ENCODE measurements around the gene TUSC2.
A peak's percentile ranks its signal among the peaks of the same experiment; 100 is the strongest.

Gene TUSC2

DNA sequence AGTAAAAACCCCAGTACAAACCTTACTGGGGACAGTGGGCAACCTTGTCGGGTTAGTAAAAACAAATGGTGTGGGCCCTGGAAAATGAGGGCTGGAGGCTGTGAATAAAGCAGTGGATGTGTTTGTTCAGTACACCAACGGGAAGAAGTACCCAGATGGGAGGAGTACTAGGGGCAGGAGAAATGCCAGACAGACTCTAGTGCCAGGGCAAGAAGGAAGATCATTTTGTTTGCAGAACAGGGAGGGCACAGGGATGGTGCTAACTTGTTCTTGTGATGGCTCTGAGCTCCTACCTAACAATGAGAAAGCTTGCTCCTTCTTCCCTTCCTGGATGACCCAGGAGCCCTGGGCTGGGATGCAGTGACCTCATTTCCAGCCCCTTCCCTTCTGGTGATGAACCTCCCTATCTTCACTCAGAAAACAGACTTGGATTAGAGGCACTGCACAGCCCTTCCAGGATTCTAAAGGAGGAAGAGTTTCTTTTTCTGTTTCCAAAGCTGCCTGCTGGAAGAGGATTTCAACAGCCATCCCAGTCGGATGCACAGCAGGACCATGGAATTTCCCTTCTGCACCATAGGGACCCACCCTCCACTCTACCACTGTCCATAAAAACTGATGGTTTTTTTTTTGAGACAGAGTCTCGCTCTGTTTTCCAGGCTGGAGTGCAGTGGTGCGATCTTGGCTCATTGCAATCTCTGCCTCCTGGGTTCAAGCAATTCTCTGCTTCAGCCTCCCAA is 6.5 kb upstream of the TUSC2 start:
- no peak for DNase-seq

DNA sequence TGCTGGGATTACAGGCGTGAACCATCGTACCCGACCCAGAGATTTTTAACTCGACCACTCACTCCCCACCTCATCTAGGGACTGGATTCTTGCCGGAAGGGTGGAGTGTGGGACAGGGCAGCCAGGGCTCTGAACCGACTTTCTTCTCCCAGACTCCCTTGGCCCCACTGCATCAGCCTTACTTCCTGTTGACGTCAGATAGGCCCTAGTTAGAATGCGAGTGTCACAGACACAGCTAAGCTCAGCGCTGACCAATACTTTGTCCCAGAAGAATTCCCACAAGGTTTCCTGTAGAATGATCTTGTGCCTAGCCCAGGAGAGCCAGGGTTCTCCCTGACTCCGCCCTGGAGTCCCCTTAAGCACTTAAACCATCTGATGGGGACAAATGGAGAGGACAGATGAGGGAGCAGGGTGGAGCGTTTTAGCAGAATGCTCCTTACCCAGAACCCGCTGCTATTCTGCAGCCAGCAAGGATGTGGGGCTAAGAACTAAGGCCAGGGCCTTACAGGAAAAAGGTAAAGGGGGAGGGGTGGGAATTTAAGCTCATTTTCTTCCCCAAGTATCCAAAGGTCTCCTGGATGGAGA is 5.8 kb upstream of the TUSC2 start:
- DNase-seq, result no peak

DNA sequence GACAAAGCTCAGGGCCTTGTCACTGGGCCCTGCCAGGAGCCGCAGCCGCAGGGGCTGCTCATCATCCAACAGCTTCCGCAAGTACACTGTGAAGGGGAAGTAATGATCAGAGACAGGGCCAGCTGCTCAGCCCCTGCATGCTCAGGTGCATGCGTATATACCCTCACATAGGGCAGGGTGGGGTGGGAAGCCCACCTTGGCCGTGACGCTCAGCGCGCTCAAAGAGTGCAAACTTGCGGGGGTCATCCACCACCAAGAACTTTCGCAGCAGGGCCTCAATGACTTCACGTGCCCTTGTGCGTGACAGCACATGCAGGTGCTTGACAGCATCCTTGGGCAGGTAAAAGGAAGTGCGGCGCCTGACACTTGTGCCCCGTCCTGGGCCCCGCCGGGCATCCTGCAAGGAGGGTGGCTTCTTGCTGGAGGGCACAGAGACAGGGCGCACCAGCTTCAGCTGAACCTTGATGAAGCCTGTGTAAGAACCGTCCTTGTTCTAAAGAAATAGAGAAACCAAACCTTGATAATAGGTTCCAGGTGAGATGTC is 3.4 kb upstream of the TUSC2 start:
- DNase-seq, result no peak

DNA sequence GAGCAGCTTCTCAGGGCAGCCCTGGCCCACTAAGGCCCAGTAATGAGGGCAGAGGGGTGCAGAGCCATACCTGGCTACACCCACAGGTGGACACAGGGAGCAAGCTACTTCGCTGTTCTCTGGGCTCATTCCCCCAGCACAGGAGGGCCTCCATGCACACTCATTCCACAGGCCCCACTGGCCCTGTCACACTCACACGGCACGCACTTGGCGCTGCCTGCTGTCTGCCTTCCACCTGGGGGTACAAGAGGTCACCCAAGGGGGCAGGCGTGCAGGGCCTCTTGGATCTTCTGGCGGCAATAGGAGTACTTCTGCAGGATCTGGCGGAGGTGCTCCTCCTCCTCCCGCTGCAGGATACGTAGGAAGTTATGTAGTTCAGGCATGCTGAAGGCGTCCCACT is 2.3 kb upstream of the TUSC2 start:
- DNase-seq, result no peak

DNA sequence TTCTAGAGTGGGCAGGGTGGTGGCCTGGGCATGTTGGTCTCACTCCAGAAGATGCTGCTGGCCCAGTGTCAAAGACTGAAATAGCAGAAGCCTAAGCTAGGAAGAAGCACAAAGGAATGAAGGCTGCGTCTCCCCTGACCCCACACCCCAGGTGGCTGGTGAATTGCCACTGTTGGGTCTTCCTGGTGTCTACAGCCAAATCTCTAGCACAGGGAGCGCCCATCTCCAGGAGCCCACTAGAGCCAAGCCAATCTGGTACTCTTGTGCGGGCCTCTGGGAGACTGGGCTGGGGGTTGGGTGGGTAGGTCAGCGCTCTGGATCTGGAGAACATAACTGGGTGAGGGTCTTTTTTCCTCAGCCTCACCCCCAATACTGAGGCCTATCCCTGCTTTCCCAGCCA is 894 bp downstream of the TUSC2 start:
- no peak for DNase-seq

DNA sequence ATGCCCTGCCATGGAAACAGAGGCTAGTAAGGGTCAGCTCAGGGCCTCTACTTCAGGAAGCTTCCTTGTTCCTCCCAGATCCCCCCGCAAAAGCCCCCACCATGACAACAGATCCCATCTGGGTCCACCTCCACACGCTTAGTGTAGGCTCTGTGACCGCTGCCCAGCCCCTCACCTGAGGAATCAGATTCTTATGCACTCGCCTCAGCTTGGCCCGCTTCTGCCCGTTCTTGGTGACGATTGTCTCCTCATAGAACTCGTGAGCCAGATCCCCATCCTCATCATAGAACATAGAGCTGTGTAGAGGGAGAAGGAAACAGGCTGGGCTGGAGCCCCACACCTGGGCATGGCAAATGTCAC is 1.9 kb downstream of the TUSC2 start:
- DNase-seq, result no peak

DNA sequence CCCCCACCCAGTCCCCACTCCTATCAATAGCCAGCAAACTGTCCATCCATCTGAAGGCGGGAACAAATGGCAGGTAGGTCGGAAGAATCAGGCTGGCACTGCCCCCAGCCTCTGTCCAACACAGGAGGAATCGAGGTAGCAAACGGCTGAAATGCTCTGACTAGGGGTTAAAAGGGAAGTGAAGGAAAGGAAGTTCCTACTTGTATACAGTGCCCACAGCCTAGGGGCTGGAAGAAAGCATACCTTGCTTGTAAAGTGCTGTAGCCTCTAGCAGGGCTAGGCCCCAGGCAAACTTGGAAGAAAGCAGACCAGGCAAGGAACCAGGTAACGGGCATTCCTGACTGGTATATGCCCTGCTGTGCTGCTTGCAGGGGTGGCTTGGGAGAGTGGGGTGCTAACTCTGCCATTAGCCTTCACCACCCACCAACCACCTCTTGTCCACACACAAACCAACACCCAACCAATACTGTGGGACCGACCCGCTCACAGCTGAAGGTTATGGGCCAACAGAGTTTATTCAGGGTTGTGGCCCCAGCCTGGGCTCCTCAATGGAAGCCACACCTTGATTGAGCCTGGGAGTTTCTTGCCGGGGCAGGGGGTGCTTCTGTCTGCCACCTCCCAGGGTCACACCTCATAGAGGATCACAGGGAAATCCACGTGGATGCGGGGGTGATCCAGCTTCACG is 2.4 kb downstream of the TUSC2 start:
- no peak for DNase-seq

DNA sequence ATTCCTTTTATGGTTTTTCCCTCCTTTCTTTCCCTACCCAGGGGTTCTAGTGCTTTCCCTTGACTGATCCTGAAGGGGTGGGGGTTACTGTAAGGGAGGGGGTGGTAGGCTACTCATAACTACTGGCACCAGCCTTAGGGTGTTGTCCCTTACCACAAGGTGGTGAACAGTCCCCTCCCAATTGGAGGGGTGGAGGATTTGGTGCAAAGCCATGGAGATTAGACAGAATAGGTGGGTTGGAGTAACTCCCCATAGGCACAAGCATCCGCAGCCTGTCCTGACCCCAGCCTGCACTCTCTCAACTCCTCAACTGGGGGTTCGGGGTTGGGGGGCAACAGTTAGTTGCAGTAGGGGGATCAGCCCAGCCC is 2.9 kb downstream of the TUSC2 start:
- DNase-seq, result no peak

DNA sequence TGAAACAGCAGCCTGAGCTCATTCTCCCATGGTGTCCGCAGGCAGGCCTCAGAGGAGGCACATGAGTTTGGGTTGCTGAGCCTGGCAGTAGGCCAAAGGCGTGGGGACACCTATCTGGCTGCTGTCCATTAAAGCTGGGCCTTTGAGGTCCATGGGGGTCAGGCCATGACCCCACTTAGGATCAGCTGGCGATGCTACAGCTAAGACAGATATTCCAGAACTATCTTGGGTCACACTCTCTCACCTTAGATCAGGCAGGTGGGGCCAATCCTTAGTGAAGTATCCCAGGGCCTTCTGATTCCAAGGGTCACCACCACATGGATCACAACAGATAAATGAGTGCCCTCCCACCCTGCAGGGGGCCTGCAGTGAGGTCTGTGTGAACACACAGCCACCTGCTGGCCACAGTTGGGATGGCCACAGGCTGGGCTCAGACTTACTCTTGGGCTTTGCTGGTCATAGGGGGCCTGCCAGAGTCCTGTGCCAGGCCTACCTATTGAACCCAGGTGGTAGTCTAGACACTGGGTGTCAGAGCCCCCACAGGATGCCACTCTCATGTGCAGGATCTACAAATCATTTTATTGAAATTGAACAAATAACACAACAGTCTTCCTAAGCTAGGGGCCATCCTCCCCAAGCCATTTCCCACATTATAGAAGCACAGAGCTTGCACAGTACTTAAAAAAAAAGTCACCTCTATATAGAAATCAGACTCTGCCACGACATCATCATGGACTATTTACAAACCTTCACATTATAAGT is 3.5 kb downstream of the TUSC2 start:
- peak; percentile 86 for DNase-seq

DNA sequence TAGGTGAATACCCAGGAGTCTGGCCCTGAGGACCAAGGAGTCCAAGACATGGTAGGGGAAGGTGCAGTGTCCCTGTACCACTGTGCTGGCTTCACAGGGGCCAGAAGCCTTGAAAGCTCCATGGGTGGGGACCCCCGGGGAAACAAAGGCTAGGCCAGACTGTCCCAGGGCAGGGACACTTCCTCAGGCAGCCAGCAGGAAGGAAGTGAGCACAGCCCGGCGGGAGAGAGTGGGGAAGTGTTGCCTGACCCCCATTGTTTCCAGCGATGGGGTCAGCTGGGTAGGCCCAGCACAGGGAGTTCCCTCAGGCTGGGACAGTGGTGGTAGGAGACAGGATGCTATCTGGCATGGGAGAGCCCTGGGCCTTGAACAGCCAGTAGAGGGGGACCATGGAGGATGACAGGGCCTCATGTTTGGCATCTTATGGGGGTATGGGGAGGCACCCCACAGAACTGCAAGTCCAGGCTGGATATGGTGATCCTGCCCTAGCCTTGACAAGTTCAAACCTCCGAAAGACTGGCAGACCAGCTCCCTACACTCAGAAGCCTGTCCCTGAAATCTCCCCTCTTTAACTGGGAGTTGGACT is 4.3 kb downstream of the TUSC2 start:
- no peak for DNase-seq

DNA sequence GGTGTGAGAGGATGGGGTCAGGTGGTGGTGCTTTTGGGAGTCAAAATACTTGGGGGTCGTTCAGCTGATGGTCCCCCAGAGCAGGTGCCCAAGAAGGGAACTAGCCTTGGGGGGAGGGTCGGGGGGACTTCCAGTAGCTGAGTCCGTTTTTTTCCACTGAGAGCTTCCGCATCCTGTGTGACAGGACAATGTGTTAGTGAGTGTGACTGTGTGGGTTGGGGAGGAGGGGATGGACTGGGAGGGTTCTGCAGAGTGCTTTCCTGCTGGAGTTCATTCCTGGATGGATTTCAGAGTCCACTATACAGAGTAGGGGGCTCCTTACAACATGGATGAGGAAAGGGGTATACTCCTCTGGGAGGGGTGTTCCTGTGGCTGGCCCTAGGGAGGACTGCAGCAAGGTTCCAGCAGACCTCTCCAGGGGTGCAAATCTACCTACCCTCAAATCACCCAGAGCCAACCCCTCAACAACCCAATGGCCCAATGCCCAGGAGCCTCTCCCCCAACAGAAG is 4.9 kb downstream of the TUSC2 start:
- DNase-seq, result no peak

DNA sequence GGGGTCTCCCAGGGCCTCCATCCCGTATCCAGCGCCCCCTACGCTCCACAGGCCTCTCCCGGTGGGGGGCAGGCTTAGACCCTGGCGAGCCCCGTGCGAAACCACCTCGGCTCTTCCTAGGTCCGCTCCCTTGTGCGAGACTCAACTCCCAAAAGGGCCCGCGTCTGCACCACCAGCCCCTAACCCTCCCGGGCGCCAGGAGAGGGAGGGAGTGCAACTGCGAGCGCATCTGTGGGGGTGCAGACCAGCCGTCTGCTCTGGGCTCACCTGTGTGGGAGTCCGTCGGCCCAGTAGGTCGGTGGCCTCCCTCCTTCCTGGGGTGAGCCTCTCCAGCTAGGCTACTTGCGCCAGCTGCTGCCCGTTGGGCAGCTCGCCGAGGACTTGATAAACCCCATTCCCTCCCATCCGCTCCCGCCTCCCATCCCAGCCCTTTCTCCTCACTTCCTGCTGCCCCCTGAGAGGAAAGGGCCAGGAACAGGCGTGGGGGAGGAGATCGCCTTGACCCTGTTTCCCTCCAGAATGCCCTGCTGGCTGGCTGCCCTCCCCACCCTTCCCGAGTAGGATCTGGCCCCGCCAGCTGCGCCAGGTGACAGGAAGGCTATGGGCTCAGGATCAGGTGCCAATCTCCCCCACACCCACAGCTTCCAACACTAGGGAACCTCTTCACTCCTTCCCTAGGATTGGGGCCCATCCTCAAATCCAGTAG is 5.5 kb downstream of the TUSC2 start, which contains the start of gene HYAL2:
HYAL2 (minus strand) TSS at position 360 of the 706 bp plus-strand sequence. CDS start 2,256 bp downstream, outside the sequence.
- DNase-seq, result no peak

DNA sequence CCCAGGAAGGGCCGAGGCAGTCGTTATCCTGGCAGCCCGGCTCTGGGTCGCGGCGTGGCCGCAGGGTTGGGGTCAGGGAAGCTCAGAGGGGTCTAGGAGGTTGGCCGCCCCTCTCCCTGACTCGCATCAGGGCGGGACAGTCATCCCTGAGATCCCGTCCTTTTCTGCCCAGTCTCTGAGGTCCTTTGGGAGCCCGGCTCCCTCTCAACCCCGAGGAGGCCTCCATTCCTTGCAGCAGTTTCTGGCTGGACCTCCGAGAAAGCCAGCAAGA is 6.0 kb downstream of the TUSC2 start:
- no peak for DNase-seq

DNA sequence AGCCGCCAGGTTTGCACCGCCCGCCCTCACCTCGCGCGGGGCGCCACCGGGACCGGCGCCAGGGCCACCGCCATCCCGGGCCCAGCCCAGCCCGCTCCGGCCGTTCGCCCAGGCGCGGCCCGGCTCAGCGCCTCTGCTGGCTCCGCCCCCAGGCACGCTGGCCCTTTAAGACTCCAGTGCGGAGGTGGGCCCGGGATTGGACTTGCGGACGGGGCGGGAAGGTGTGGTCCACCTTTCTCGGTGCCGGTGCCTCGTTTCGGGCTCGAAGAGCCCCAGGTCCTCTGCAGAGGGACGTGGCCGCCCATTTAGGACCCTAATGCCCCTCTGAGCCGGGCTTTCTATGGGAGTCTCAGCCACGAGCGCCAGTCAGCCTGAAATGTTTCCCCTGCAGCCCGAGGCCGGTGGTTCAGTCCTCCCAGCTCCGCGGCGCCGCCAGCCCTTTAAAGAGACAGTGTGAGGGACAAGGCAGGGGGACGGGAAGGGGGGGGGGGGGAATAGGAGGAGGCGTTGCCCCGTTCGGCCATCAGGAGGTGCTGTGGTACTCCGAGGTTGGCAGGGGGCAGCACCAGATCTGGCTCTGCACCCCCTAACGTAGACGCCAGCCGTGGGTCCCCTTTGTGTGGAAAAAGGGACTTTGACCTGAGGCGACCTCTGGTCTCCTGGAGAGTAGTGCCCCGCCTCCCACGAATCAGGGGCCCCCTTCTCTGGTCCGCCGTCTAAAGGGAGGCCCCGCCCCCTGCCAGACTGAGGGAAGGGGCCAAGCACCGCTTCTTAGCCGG is 6.5 kb downstream of the TUSC2 start:
- peak; percentile 94 for DNase-seq

DNA sequence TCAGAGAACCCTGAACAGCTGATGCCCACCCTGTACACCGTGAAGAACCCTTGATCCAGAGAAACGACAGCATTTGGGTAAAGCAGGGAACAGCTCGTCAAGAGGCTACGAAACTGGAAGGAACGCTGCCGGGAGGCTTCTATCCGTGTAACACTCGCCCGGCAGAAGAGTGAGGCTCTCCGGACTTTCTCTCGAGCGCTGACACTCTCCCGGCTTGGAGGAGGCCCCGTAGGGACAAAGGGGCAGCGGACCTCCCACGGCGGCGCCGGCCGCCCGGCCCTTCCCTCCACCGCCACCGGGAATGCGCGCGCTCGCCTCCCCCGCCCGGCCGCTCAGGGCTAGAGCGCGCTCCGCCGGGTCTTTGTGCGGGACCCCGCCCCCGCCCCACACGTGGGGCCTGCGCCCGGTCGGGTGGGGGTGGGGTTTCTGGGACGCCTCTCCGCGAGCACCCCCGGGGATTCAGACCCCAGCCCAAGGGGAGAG is 7.1 kb downstream of the TUSC2 start:
- DNase-seq, result peak; percentile 88

DNA sequence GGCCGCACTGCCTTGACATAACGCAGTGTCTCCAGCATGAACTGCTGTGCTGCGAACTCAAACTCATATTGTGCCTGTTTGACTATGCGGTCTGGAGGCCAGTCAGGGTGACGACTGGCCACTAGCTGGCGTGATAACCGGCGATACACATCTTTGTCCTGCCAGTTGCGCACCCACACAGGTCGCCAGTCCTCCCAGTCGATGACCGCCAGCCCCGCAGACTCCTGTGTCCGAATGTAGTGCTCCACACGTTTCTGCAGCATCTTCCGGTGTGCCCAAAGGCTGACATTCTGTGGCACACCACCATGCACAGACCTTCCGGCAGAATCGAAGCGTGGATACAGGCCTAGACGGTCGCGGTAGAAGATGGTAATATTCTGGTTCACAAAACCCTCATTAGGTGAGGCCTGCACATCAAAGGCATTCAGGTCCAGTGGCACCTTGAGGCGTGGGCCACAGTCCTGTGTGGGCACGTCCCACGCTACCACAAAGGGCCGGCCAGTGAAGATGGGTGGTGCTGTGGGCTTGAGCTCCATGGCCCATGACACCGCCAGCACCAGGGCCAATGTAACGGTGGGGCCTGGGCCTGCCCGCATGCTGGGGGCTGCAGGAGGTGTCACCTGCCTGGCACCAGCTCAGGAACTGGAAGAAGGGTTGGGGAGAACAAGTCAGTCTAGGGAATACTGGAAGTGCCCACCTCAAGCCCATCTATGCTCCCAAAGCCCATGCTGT is 8.0 kb downstream of the TUSC2 start:
- DNase-seq, result no peak

DNA sequence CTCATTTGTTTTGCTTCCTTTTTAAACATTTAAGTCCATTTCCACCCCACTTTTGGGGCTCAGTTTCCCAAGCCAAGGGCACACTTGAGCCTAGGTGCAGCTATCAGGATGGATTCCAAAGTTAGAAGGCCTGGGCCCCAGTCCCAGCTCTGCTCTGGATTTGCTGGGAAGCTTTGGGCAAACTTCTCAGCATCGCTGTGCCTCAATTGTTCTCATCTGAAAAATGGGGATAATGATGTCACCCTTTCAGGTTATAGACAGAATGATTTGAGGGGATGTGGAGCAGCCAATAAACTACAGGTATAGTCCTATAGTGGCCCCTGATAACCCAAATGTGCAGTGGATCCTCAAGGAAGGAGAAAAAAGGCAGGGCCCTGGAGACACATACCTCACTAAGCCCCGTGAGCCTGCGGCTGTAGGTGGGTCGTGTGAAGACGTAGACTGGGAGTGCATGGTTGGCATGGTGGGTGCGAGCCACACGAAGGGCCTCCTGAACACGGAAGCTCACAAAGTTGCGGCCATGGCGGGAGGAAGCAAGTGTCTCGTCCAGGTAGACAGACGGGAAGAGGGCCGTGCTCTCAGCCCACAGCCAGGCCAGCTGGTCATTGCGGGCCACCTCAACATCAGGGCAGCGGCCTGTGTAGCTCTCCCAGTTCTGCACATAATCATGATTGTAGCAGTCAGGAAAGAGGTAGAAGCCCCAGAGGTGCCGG is 8.7 kb downstream of the TUSC2 start:
- no peak for DNase-seq

DNA sequence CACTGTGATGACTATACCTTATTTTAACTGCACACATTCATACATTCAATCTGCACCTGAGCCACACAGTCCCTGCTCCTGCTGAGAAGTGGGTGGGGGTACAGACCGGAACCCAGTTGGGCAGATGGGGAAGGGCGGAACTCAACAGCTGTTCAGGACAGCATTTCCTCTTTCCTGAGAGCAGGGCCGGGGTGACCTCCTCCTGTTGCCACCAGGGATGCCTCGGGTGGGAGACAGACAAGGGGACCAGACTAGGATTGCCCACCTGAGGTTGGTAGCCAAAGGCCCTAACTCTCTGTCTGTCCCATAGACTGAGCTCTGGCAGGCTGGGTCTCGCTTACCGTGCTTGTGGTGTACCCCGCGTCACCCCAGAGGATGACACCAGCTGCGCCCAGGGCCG is 9.4 kb downstream of the TUSC2 start:
- DNase-seq, result no peak

DNA sequence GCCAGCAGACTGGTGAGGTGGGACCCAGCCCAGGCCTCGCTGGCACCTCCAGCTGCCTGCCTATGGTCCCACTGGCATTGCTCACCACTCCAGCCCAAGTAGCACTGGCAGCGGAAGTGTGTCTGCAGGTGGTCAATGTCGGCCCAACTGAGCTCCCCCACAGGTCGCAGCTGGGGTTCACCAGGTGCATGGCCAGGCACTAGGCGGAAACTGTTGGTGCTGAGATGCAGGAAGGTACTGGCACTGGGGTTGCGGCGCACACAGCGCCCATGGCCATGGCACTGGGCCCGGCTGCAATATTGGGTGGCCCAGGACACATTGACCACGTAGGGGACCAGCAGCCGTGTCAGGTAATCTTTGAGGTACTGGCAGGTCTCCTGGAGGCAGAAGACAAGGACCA is 9.9 kb downstream of the TUSC2 start:
- no peak for DNase-seq

DNA sequence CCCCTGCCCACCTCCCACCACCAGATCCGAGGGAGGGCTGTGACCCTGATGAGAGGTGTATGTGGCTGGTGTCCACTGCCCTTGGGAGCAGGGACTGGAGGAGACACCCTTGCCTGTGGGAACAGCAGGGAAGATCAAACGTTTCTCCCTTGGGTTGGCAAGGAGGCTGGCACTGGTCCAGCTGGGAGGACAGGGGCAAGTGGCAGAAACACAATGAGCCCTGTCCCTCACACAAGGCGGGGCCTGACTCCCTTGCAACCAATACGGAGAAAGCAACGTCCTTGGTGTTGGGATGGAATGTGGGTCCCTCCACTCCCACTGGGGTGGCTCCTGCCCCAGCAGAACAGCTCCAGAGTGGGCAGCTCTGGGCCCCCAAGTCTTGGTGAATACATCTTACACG is 10.7 kb downstream of the TUSC2 start:
- DNase-seq, result no peak

All from activated effector memory CD4-positive, alpha-beta T cell treated with anti-CD3 and anti-CD28 coated beads, Interleukin-2, amount 50 U/mL, for 16 hours (primary cell).